ENCODE data around the gene DCAF11.

- TF ChIP-seq POLR2A (IDR thresholded peaks at IDR 0.05), result no peak
- TF ChIP-seq CTCF (IDR thresholded peaks at IDR 0.05), result no peak
Observed at GRCh38 chr14:24164518-24164991, 50.0 kb downstream of the DCAF11 start.

Measured in uterus (tissue), 2 donors.